HEK293 (cell line): ENCODE data around the gene TRPM2.

Experiments
- CTCF ChIA-PET: fragments of 350-600 bp; formaldehyde crosslinking; extraction: SDS; loops from one replicate; lab custom pipeline; 2021; ENCODE audit warnings: antibody characterized with exemption; lab: Yijun Ruan, JAX
- POLR2A ChIA-PET: fragments of 300-600 bp; formaldehyde crosslinking; extraction: SDS; loops from one replicate; lab custom pipeline; 2020; ENCODE audit warnings: antibody characterized with exemption, inconsistent platforms; lab: Yijun Ruan, JAX
- H3K27ac ChIP-seq: fragments of 200-500 bp; sonication (Bioruptor generic); 2 replicates; pipeline ENCODE4 v1.5.1; 2014; ENCODE audit warnings: low read depth, low read length, control low read depth, inconsistent platforms; ENCODE audit errors: extremely low read depth
- H3K36me3 ChIP-seq, 2 experiments: fragments of 200-500 bp in 1 of 2; sonication (Bioruptor generic) in 1 of 2; 1 replicate in 1 of 2; 2 replicates in 1 of 2; pipeline ENCODE4 v1.5.1; 2014 to 2017; ENCODE audit warnings: inconsistent platforms in 2 of 2, low read length in 2 of 2; ENCODE audit not compliant: control insufficient read depth in 2 of 2, insufficient read depth in 1 of 2
- H3K4me1 ChIP-seq: fragments of 200-500 bp; sonication (Bioruptor generic); 2 replicates; pipeline ENCODE4 v1.5.1; 2014; ENCODE audit warnings: mild to moderate bottlenecking, low read length, inconsistent platforms; ENCODE audit not compliant: control insufficient read depth, insufficient read depth
- H3K4me3 ChIP-seq: 2 replicates; pipeline ENCODE4 v1.5.1; 2011; ENCODE audit warnings: low read depth, mild to moderate bottlenecking, control low read depth, low read length, moderate library complexity
- H3K9me3 ChIP-seq: fragments of 200-500 bp; sonication (Bioruptor generic); 2 replicates; pipeline ENCODE4 v1.5.1; 2014; ENCODE audit warnings: low read depth, low read length, inconsistent platforms; ENCODE audit not compliant: control insufficient read depth, insufficient read depth
- HIC1 ChIP-seq: fragments of 450-650 bp; formaldehyde crosslinking; IDR thresholded peaks from 2 replicates; pipeline ENCODE4 v1.5.1; 2016; ENCODE audit warnings: missing biosample characterization, missing genetic modification characterization
- HOXD13 ChIP-seq: sonication (generic); formaldehyde crosslinking; IDR thresholded peaks from 2 replicates; pipeline ENCODE4 v1.8.0; 2022; ENCODE audit warnings: missing genetic modification reagents, borderline replicate concordance
- SP3 ChIP-seq: fragments of 450-650 bp; formaldehyde crosslinking; IDR thresholded peaks from 2 replicates; pipeline ENCODE4 v1.5.1; 2016; ENCODE audit warnings: missing biosample characterization, missing genetic modification characterization
- ZFP69B ChIP-seq: fragments of 450-650 bp; formaldehyde crosslinking; IDR thresholded peaks from 2 replicates; pipeline ENCODE4 v1.5.1; 2016; ENCODE audit warnings: missing biosample characterization, missing genetic modification characterization
- ZNF16 ChIP-seq: fragments of 450-650 bp; formaldehyde crosslinking; IDR thresholded peaks from 2 replicates; pipeline ENCODE4 v1.5.1; 2016; ENCODE audit warnings: low read depth, missing biosample characterization, missing genetic modification characterization
- ZNF214 ChIP-seq: fragments of 450-650 bp; formaldehyde crosslinking; IDR thresholded peaks from 2 replicates; pipeline ENCODE4 v1.5.1; 2017; ENCODE audit warnings: missing biosample characterization, mild to moderate bottlenecking, missing genetic modification characterization, borderline replicate concordance
- ZNF350 ChIP-seq: fragments of 450-650 bp; formaldehyde crosslinking; IDR thresholded peaks from 2 replicates; pipeline ENCODE4 v1.5.0; 2017; ENCODE audit warnings: missing biosample characterization, mild to moderate bottlenecking, missing genetic modification characterization
- ZNF354C ChIP-seq: fragments of 450-650 bp; formaldehyde crosslinking; IDR thresholded peaks from 2 replicates; pipeline ENCODE4 v1.5.1; 2016; ENCODE audit warnings: missing biosample characterization, missing genetic modification characterization, low read depth, borderline replicate concordance
- ZNF449 ChIP-seq: fragments of 450-650 bp; formaldehyde crosslinking; IDR thresholded peaks from 2 replicates; pipeline ENCODE4 v1.5.1; 2017; ENCODE audit warnings: missing biosample characterization, mild to moderate bottlenecking, missing genetic modification characterization, moderate library complexity
- ZNF521 ChIP-seq: fragments of 450-650 bp; formaldehyde crosslinking; IDR thresholded peaks from 2 replicates; pipeline ENCODE4 v1.5.1; 2017; ENCODE audit warnings: missing biosample characterization, mild to moderate bottlenecking, missing genetic modification characterization
- ZNF529 ChIP-seq: fragments of 450-650 bp; formaldehyde crosslinking; IDR thresholded peaks from 2 replicates; pipeline ENCODE4 v1.5.1; 2017; ENCODE audit warnings: missing genetic modification characterization, missing biosample characterization; ENCODE audit not compliant: insufficient replicate concordance
- ZNF548 ChIP-seq: fragments of 450-650 bp; formaldehyde crosslinking; IDR thresholded peaks from 2 replicates; pipeline ENCODE4 v1.5.1; 2016; ENCODE audit warnings: missing biosample characterization, missing genetic modification characterization
- ZNF660 ChIP-seq: fragments of 450-650 bp; IDR thresholded peaks from 2 replicates; pipeline ENCODE4 v1.5.1; 2018; ENCODE audit warnings: missing biosample characterization, mild to moderate bottlenecking, missing genetic modification characterization
- ZNF747 ChIP-seq: fragments of 450-650 bp; formaldehyde crosslinking; IDR thresholded peaks from 2 replicates; pipeline ENCODE4 v1.5.1; 2016; ENCODE audit warnings: missing biosample characterization, missing genetic modification characterization
- ZNF768 ChIP-seq: fragments of 450-650 bp; formaldehyde crosslinking; IDR thresholded peaks from 2 replicates; pipeline ENCODE4 v1.5.1; 2018; ENCODE audit warnings: missing biosample characterization, mild to moderate bottlenecking, missing genetic modification characterization
- TF ChIP-seq, protein P1 (sequence below): fragments of 450-650 bp; formaldehyde crosslinking; IDR thresholded peaks from 2 replicates; pipeline ENCODE4 v1.5.1; 2016; ENCODE audit warnings: missing biosample characterization, missing genetic modification characterization
- TF ChIP-seq, protein P2 (sequence below): fragments of 450-650 bp; formaldehyde crosslinking; IDR thresholded peaks from 2 replicates; pipeline ENCODE4 v1.5.1; 2016; ENCODE audit warnings: missing biosample characterization, missing genetic modification characterization
- TF ChIP-seq, protein P3 (sequence below): fragments of 450-650 bp; formaldehyde crosslinking; IDR thresholded peaks from 2 replicates; pipeline ENCODE4 v1.5.1; 2016; ENCODE audit warnings: missing biosample characterization, missing genetic modification characterization
- TF ChIP-seq, protein P4 (sequence below): fragments of 450-650 bp; IDR thresholded peaks from 2 replicates; pipeline ENCODE4 v1.5.1; 2018; ENCODE audit warnings: missing biosample characterization, mild to moderate bottlenecking, missing genetic modification characterization

The TRPM2 gene

DNA sequence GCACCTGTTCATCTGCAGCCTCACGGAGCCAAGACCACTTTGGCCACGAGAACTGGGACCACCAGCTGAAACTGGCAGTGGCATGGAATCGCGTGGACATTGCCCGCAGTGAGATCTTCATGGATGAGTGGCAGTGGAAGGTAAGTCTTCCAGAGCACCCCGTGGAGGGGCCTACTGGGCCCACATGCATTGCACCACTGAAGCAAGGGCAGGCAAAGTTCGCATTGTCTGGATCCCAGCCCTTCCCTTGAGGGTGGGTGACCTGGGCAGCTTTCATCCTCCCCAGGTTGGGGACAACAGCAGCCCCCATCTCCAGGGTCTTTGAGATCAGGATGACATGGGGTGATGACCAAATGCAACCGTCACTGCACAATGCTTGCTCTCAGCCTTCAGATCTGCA is 37.5 kb downstream of the TRPM2 start:
- Histone ChIP-seq H3K9me3 (no peaks in the 10 kb centered on the region), H3K36me3 (no peaks in the 10 kb centered on the region), H3K4me1 (no peaks in the 10 kb centered on the region), H3K4me3 (no peak overlapping the region), H3K27ac (no peak overlapping the region)
- POLR2A ChIA-PET = no interaction called here
- CTCF ChIA-PET = no interaction called here
- no peak for TF ChIP-seq ZNF449 (tag by site-specific recombination)
- TF ChIP-seq ZNF354C (tag by site-specific recombination) = no peak
- TF ChIP-seq, protein P1, sequence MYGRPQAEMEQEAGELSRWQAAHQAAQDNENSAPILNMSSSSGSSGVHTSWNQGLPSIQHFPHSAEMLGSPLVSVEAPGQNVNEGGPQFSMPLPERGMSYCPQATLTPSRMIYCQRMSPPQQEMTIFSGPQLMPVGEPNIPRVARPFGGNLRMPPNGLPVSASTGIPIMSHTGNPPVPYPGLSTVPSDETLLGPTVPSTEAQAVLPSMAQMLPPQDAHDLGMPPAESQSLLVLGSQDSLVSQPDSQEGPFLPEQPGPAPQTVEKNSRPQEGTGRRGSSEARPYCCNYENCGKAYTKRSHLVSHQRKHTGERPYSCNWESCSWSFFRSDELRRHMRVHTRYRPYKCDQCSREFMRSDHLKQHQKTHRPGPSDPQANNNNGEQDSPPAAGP (tag by site-specific recombination) = no peak
- no peak for TF ChIP-seq ZFP69B
- no peak for TF ChIP-seq ZNF768
- TF ChIP-seq SP3 (tag by site-specific recombination) = no peak
- TF ChIP-seq ZNF529 (tag by site-specific recombination) = no peak
- no peak for TF ChIP-seq HIC1 (tag by site-specific recombination)
- TF ChIP-seq ZNF350 (tag by site-specific recombination) = no peak
- TF ChIP-seq ZNF548 = no peak
- TF ChIP-seq ZNF521 (tag by site-specific recombination) = no peak
- no peak for TF ChIP-seq ZNF747 (tag by site-specific recombination)
- TF ChIP-seq ZNF214 (tag by site-specific recombination) = no peak
- no peak for TF ChIP-seq HOXD13 (CRISPR knock-in tag)
- TF ChIP-seq, protein P2, sequence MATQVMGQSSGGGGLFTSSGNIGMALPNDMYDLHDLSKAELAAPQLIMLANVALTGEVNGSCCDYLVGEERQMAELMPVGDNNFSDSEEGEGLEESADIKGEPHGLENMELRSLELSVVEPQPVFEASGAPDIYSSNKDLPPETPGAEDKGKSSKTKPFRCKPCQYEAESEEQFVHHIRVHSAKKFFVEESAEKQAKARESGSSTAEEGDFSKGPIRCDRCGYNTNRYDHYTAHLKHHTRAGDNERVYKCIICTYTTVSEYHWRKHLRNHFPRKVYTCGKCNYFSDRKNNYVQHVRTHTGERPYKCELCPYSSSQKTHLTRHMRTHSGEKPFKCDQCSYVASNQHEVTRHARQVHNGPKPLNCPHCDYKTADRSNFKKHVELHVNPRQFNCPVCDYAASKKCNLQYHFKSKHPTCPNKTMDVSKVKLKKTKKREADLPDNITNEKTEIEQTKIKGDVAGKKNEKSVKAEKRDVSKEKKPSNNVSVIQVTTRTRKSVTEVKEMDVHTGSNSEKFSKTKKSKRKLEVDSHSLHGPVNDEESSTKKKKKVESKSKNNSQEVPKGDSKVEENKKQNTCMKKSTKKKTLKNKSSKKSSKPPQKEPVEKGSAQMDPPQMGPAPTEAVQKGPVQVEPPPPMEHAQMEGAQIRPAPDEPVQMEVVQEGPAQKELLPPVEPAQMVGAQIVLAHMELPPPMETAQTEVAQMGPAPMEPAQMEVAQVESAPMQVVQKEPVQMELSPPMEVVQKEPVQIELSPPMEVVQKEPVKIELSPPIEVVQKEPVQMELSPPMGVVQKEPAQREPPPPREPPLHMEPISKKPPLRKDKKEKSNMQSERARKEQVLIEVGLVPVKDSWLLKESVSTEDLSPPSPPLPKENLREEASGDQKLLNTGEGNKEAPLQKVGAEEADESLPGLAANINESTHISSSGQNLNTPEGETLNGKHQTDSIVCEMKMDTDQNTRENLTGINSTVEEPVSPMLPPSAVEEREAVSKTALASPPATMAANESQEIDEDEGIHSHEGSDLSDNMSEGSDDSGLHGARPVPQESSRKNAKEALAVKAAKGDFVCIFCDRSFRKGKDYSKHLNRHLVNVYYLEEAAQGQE = no peak

GRCh38 chr21:44391345-44392091 is 38.1 kb downstream of the TRPM2 start:
- no peak overlapping the region for H3K27ac ChIP-seq
- no peak overlapping the region for H3K4me3 ChIP-seq
- no peaks in the 10 kb centered on the region for H3K9me3 ChIP-seq
- no peaks in the 10 kb centered on the region for H3K36me3 ChIP-seq
- H3K4me1 ChIP-seq = no peaks in the 10 kb centered on the region
- POLR2A ChIA-PET = no interaction called here
- CTCF ChIA-PET = no interaction called here
- TF ChIP-seq ZNF16 (no peak), ZNF350 (tag by site-specific recombination) (no peak), ZNF660 (tag by site-specific recombination) (no peak)
- TF ChIP-seq, protein P3, sequence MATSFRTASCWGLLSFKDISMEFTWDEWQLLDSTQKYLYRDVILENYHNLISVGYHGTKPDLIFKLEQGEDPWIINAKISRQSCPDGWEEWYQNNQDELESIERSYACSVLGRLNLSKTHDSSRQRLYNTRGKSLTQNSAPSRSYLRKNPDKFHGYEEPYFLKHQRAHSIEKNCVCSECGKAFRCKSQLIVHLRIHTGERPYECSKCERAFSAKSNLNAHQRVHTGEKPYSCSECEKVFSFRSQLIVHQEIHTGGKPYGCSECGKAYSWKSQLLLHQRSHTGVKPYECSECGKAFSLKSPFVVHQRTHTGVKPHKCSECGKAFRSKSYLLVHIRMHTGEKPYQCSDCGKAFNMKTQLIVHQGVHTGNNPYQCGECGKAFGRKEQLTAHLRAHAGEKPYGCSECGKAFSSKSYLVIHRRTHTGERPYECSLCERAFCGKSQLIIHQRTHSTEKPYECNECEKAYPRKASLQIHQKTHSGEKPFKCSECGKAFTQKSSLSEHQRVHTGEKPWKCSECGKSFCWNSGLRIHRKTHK (tag by site-specific recombination) = no peak
- TF ChIP-seq, protein P4, sequence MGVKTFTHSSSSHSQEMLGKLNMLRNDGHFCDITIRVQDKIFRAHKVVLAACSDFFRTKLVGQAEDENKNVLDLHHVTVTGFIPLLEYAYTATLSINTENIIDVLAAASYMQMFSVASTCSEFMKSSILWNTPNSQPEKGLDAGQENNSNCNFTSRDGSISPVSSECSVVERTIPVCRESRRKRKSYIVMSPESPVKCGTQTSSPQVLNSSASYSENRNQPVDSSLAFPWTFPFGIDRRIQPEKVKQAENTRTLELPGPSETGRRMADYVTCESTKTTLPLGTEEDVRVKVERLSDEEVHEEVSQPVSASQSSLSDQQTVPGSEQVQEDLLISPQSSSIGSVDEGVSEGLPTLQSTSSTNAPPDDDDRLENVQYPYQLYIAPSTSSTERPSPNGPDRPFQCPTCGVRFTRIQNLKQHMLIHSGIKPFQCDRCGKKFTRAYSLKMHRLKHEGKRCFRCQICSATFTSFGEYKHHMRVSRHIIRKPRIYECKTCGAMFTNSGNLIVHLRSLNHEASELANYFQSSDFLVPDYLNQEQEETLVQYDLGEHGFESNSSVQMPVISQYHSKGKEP = no peak
